BE2C (cell line): ENCODE data around the gene CLEC16A.

Experiments
- DNase-seq: peaks from one replicate; pipeline ENCODE4 v3.0.0-alpha.2; 2020
- H3K27me3 ChIP-seq: fragments of 250-450 bp; sonication (Bioruptor Pico); 2 replicates; pipeline ENCODE4 v1.5.1; 2020; ENCODE audit warnings: mild to moderate bottlenecking
- H3K36me3 ChIP-seq: fragments of 250-450 bp; sonication (Bioruptor Pico); 2 replicates; pipeline ENCODE4 v1.5.1; 2020; ENCODE audit warnings: mild to moderate bottlenecking
- H3K4me1 ChIP-seq: fragments of 250-450 bp; sonication (Bioruptor Pico); 2 replicates; pipeline ENCODE4 v1.5.1; 2020
- H3K4me3 ChIP-seq: 2 replicates; pipeline ENCODE4 v1.5.1; 2011; ENCODE audit warnings: low read depth, low read length
- H3K9me3 ChIP-seq: fragments of 250-450 bp; sonication (Bioruptor Pico); 2 replicates; pipeline ENCODE4 v1.5.1; 2020
- CTCF ChIP-seq: IDR thresholded peaks from 2 replicates; pipeline ENCODE4 v1.5.1; 2012; ENCODE audit warnings: mild to moderate bottlenecking, low read depth, low read length

CLEC16A gene

DNA sequence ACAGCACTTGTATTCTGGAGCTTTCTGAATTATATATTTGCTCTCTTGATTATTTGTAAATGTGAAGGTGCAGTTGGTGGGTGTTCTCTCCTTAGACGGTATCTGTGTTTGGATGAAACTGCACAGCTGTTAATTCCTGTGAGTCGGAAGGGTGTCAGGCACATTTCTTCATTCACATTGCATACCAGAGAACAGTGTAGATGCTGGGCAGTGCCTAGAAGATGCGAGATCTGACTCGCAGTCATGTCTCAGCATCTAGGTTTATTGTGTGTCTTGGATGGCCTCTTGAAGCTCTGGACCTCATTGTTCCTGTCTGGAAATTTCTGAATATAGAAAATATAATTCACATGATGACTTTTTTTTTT lies 61.2 kb downstream of the CLEC16A start:
- no peaks in the 10 kb centered on the region for H3K4me1 ChIP-seq
- H3K36me3 ChIP-seq, result peaks cover 3% of the 10 kb centered on the region
- DNase-seq, result no peak
- H3K9me3 ChIP-seq, result no peaks in the 10 kb centered on the region
- no peak overlapping the region for H3K4me3 ChIP-seq
- no peak for TF ChIP-seq CTCF
- H3K27me3 ChIP-seq, result no peaks in the 10 kb centered on the region

- TF ChIP-seq CTCF, result no peak
- Histone ChIP-seq H3K4me3 (no peak overlapping the region), H3K4me1 (no peaks in the 10 kb centered on the region), H3K36me3 (peaks cover 3% of the 10 kb centered on the region), H3K27me3 (no peaks in the 10 kb centered on the region), H3K9me3 (no peaks in the 10 kb centered on the region; the same call in 1 of the 2 replicates)
- DNase-seq, result no peak
Observed at GRCh38 chr16:11006656-11007055, 62.3 kb downstream of the CLEC16A start.

GRCh38 chr16:11007714-11008280 lies 63.4 kb downstream of the CLEC16A start:
- H3K4me1 ChIP-seq, result no peaks in the 10 kb centered on the region
- no peaks in the 10 kb centered on the region for H3K27me3 ChIP-seq
- DNase-seq, result no peak
- H3K36me3 ChIP-seq, result peaks cover 3% of the 10 kb centered on the region
- no peak for TF ChIP-seq CTCF
- H3K4me3 ChIP-seq, result no peak overlapping the region
- no peaks in the 10 kb centered on the region; the same call in 1 of the 2 replicates for H3K9me3 ChIP-seq

- DNase-seq, result no peak
- TF ChIP-seq CTCF, result no peak
- Histone ChIP-seq H3K9me3 (no peaks in the 10 kb centered on the region; the same call in 1 of the 2 replicates), H3K27me3 (no peaks in the 10 kb centered on the region), H3K4me3 (no peak overlapping the region), H3K4me1 (no peaks in the 10 kb centered on the region), H3K36me3 (peaks cover 3% of the 10 kb centered on the region)
Observed at GRCh38 chr16:11009027-11009755, 64.8 kb downstream of the CLEC16A start.

- no peaks in the 10 kb centered on the region; the same call in 1 of the 2 replicates for H3K9me3 ChIP-seq
- no peak for DNase-seq
- H3K27me3 ChIP-seq, result no peaks in the 10 kb centered on the region
- H3K4me3 ChIP-seq, result no peak overlapping the region
- TF ChIP-seq CTCF, result no peak
- peaks cover 3% of the 10 kb centered on the region for H3K36me3 ChIP-seq
- H3K4me1 ChIP-seq, result no peaks in the 10 kb centered on the region
Observed at GRCh38 chr16:11010575-11011221, 66.3 kb downstream of the CLEC16A start.

DNA sequence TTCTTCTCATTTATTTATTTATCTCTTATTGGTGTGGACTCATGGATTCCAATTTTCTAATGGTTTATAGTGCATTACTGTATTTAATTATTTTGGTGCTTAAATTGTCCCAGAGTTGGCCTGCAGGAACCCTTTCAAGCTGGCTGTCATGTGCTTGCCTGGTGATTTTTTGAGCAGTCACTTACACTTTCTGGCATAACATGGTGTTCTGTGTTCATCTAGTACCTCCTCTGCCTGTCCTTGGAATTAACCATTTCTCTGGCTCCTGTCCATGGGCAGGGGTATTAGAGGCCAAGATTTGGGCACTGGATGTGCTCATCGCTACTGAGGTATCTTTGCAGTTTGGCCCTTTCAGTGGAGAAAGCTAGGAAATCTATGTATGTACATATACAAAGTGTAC lies 67.0 kb downstream of the CLEC16A start:
- no peak for DNase-seq
- H3K4me1 ChIP-seq, result no peaks in the 10 kb centered on the region
- TF ChIP-seq CTCF, result no peak
- H3K4me3 ChIP-seq, result no peak overlapping the region
- no peaks in the 10 kb centered on the region; the same call in 1 of the 2 replicates for H3K9me3 ChIP-seq
- H3K27me3 ChIP-seq, result no peaks in the 10 kb centered on the region
- H3K36me3 ChIP-seq, result peaks cover 3% of the 10 kb centered on the region
